GM19324 (cell line): ENCODE results near the gene PGS1.

Source experiments
- ATAC-seq: cut with Tn5 transposase; IDR thresholded peaks from one replicate; pipeline ENCODE4 v1.9.1; 2021; ENCODE audit warnings: mild to moderate bottlenecking, moderate library complexity; ENCODE audit not compliant: unreplicated experiment, low FRiP score

The PGS1 gene

DNA sequence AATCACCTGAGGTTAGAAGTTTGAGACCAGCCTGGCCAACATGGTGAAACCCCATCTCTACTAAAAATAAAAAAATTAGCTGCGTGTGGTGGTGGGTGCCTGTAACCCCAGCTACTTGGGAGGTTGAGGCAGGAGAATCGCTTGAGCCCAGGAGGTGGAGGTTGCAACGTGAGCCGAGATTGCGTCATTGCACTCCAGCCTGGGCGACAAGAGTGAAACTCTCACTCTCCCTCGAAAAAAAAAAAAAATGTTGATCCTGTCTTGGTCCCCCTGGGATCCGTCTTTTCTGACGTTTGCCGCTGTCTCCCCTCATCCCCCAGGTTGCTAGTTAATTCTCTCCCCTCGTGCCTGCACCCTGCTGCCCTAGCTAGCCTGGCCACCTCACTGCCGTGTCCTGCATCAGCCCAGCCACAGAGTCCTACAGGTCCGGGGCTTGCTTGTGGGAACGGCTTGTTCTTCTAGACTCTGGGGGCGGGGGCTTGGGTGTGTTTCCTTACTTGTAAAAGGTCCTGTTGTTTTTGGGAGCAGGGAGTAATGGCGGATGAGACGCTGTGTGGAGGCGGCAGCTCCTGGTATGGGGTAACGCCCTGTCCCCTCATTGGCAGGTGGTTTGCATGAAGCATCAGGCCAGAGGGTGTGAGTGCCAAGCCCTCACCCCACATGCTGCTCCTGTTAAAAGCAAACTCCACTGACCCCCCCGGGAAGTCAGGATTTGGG is 44.6 kb downstream of the PGS1 start:
- ATAC-seq = no peak

DNA sequence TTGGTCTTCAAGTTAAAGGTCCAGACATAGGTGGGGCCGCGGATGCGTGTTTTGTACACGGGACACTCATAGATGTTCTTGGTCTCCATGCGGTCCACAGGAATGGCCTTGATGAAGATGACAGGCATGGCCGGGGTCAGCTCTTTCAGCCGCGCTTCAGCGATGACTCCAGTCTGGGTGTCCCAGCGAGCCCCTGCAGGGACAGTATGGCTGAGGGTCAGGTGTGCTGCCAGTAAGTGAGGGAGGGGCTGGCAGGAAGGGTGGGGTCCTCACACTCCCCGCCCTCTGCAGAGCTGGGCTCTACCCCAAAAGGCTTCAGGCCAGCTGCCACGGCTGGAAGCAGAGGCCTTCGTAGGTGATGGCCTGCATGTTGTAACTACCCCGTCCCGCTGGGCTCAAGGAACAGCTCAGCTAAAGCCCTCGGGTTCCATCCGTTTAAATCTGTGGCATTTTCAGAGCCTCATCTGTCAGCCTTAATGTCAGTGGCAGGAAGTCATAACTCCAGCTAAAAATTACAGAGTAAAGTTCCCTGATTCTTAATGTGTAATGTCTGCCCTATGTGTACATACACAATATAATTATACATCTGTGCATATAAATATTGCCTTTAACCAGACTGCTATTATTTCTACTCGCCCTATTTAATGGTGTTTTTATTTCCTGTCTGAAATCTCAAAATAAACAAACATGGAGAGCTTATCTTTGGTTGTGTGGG is 45.7 kb downstream of the PGS1 start:
- no peak for ATAC-seq

GRCh38 chr17:78425429-78425828 is 47.0 kb downstream of the PGS1 start:
- ATAC-seq = no peak

GRCh38 chr17:78426293-78426879 is 47.9 kb downstream of the PGS1 start:
- no peak for ATAC-seq

DNA sequence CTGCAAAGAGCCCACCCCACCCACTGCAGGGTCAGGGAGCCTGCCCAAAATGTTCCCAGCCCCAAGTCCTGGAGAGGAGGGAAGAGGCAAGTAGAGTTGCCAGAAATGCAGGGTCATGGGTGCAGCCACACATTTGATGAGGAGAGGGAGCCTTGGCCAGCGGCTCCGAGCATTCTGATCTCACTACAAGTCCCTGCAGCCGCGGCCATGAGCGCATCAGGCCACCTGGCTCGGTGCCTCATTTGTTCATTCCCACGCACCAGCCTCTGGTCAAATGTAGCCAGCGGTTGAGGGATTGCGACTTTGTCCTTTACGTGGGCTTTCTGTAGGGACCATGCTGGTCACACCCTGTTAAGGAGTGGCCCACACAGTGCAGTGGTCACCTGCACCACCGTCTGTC is 48.7 kb downstream of the PGS1 start:
- ATAC-seq = no peak

- ATAC-seq = no peak
Measured at GRCh38 chr17:78428025-78428575, 49.7 kb downstream of the PGS1 start.

DNA sequence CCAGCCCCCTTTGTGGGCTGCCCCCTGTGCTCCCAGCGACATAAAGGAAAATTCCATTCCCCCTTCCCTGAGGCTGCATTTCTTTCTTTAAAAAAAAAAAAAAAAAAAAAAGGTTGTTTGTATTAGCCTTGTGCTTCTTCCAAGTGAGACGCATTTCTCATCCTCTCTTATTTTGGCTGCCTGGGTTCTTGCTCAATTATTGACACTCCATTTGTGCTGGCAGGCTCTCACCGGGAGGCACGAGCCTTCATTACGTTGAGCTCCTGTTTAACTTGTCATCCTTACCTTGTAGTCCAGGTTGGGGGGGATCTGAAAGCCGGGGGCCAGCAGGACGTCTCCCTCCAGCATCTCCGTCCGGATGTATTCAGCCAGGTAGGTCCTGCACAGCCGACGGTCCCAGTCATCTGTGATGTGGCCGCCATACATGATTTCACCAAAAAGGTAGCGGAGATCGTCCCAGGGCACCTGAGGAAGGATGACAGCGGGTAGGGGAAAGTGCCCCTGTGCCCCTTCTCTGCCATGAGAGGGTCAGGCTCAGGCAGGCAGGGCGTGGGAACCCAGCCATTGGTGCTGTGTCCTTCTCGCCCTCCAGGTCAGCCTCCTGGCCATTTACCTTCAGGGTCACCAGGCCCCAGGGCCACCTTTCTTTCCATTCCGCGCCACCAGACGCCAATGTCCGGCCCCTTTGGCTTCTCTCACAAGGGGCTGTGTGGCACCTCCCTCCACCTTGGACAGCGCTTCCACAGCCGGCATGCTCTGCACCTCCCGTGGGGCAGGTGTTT is 50.6 kb downstream of the PGS1 start:
- no peak for ATAC-seq

GRCh38 chr17:78429618-78429995 is 51.2 kb downstream of the PGS1 start:
- ATAC-seq = no peak

- no peak for ATAC-seq
Measured at GRCh38 chr17:78430892-78431691, 52.6 kb downstream of the PGS1 start.

DNA sequence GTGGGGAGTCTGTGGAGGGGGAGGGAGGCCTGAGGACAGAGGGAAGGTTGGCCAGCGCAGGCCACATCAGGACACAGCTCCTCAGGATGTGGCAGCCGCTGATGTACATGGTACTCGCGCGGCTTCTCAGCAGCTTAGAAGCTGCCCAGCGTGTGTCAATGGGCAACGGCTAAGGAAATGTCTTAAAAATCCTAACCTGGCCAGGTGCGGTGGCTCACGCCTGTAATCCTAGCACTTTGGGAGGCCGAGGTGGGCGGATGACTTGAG is 53.2 kb downstream of the PGS1 start:
- ATAC-seq = no peak

DNA sequence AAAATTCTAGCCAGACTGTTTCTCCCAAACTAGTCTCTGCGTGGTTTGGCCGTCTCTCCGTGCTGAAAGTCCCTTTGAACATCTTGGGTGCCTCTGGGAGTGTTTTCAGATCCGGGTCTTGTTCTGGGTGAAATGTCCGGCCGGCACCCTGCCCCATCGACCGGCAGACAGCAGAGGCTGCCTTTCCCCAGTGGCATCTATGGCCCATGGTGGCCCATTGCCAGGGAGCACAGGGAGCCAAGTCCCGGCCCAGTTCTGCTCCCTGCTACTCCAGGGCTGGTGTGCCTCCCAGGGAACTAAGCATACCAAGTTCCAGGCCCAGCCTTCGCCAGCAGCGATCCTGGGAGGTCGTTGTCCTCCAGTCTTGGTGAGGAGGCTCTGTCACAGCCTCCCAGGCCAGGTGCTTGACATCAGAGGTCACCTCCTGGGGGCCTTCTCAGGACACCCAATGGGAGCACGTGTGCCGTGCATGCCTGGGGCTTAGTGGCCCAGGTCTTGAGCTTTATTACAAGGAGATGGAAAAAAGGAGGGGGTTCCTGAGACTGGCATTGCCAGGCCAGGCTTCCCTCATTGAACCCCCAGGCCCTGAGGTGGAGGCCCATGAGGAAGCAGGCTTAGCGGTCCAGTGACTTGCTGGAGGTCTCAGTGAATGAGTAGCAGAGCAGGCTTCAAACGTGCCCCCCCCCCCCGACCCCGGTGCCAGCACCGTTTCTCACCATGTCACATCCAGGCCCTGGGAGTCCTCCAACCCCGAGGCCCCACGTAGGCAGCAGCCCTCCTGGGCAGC is 54.0 kb downstream of the PGS1 start:
- ATAC-seq = no peak

DNA sequence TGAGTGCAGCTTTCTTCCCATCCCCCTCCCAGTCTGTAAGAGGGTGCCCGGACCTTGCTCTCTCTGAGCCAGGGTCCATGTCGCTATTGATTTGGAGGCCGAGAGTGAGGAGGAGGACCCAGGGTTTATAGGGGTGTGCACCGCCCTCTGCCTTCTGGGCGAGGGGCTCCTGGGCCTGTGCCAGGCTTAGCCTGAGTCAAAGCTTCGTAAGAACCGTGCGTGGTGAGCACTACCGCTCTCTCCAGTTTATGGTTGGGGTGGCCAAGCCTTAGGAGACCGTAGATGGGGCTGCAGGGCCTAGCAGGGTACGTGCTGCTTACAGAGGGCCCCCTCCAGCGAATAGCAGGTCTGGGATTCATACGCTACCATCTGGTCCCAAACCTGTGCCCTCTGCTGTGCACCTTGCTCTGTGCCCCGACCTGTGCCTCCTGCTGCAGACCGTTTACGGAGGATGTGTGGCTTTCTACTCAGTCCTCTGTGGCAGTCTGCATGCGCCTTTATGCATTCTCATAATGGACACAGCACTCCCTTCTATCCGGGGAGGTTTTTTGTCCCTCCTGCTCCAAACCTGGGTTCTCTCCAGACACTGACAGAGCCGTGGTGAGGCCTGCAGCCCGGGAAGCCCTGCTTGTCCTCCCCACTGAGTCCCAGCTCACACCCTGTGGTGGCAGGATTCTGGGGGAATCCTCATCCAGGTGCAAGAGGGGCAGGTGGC is 54.7 kb downstream of the PGS1 start:
- no peak for ATAC-seq

GRCh38 chr17:78433780-78434335 is 55.4 kb downstream of the PGS1 start:
- ATAC-seq = no peak

DNA sequence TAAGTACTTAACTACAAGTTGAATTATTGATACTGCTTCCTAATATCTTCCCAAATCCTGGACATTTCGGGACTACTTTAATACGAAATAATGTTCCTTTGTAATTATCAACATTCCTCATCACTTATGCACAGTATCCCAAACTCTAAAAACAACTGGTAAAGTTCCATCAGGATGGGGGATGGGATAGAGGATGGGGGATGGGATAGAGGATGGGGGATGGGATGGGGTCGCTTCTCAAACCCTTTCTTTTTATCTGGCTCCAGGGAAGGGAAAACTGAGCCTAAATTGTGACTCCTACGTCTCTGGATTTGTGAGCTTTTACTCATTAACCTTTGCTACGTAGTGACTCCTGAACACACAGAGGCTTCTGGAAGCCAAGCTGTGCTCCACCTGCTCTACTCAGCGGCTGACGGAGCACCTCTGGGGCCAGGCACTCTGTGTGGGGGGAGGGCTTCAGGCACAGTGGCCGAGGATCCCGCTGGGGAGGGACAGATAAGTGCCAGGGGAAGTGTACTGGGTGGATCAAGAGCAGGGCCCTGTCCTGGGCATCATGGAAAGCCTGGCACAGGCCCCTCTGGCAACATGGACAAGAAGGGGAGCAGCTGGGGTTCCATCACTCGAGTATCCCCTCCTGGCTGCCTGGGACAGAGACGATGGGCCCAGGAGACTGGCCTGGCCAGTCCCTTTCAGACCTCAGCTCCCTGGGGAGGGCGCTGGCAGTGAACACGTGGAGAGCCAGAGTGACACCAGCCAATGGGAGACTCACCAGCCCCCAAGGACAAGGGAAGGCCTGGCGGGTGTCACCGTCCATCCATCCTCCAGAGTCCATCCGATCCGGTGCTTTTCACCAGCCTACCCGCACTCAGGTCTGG is 56.2 kb downstream of the PGS1 start:
- ATAC-seq = no peak

- no peak for ATAC-seq
Measured at GRCh38 chr17:78435330-78436005, 57.0 kb downstream of the PGS1 start.

GRCh38 chr17:78437508-78438169 is 59.2 kb downstream of the PGS1 start:
- no peak for ATAC-seq

DNA sequence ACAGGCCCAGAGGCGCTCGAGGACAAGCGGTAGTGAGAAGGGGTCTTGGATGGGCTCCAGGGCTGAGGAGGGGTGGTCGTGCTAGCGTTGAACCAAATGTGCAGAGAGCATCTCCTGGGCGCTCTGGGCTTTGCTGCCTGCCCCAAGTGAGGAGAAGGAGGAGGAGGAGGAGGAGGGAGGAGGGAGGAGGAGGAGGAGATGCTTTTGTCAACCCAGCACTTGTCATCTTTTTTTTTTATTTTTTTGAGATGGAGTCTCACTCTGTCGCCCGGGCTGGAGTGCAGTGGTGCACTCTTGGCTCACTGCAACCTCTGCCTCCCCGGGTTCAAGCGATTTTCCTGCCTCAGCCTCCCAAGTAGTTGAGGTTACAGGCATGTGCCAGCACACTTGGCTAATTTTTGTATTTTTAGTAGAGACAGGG is 59.8 kb downstream of the PGS1 start:
- no peak for ATAC-seq
